HG02970 (cell line): ENCODE results near the gene PDE3B.
"Not testable (repeated sequence)": the region's sequence is repeated elsewhere in the genome, so short reads cannot be mapped to it uniquely, and the experiment has no call there.

Source experiments
- ATAC-seq: cut with Tn5 transposase; IDR thresholded peaks from one replicate; pipeline ENCODE4 v1.9.1; 2021; ENCODE audit warnings: mild to moderate bottlenecking, moderate library complexity, moderate number of reproducible peaks; ENCODE audit not compliant: unreplicated experiment, low FRiP score

PDE3B gene

GRCh38 chr11:14638561-14638960 is 5.0 kb upstream of the PDE3B start:
- no peak for ATAC-seq

GRCh38 chr11:14641801-14642200 is 1.8 kb upstream of the PDE3B start:
- ATAC-seq: no peak

DNA sequence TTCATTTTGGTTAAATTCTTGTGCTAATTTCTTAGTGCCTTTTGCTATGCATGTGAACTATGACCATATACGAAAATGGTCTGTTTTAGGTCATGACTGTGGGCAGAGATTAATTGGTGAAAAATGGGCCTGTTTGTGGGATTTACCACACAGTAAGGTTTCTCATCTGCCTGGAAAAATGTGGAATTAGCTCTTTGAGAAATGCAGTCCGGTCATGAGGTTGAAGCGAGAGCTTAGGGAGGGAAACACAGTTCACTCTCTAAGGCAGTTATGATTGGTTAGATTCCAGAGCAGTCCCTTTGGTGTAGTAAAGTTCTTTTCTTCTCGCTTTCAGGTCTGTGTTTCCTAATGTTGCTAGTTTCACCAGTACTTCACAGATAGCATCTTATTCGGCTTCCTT is 1.2 kb upstream of the PDE3B start:
- ATAC-seq: no peak

- peak; percentile 4 for ATAC-seq
These were observed 519 bp upstream of the PDE3B start for GRCh38 chr11:14642873-14643696.

DNA sequence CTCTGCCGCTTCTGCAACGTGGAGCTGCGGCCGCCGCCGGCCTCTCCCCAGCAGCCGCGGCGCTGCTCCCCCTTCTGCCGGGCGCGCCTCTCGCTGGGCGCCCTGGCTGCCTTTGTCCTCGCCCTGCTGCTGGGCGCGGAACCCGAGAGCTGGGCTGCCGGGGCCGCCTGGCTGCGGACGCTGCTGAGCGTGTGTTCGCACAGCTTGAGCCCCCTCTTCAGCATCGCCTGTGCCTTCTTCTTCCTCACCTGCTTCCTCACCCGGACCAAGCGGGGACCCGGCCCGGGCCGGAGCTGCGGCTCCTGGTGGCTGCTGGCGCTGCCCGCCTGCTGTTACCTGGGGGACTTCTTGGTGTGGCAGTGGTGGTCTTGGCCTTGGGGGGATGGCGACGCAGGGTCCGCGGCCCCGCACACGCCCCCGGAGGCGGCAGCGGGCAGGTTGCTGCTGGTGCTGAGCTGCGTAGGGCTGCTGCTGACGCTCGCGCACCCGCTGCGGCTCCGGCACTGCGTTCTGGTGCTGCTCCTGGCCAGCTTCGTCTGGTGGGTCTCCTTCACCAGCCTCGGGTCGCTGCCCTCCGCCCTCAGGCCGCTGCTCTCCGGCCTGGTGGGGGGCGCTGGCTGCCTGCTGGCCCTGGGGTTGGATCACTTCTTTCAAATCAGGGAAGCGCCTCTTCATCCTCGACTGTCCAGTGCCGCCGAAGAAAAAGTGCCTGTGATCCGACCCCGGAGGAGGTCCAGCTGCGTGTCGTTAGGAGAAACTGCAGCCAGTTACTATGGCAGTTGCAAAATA is 816 bp downstream of the PDE3B start:
- peak; percentile 52 for ATAC-seq

DNA sequence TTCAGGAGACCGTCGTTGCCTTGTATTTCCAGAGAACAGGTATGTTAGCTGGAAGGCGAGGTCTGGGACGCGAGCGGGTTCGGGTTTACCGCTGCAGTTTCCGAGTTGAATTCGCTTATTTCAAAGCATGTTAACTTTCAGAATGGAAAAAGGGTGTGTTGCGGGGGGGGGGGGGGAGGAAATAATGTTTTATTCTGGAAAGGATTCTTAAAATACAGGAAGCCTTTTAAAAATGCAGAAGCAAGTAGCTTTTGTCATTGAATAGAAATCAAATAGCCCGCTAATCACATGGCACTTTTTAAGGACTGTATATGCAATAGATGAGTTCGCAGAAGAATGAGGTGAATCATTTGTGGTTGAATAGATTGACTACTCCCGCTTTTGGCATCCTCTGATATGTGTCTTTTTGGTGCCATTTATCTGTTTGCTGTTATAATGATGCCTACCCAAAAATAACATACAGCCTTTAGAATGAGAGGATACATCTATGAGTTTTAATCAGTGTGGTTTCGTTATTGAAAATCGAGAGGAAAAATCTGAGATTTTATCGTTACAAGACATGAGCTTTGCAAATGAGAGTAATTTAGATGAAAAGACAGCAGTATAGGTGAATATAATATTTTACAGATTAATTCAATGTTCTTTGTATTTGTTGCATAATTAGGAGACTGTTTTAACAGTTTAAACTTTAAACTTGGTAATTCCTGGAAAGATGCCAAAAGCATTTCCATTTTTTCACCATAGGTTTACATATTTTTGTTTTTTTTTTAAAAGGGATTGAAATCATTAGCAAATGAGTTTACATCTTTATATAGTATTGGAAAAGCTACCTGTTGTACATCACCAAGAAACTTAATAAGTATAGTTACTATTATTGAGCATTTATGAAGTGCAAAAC is 1.7 kb downstream of the PDE3B start:
- no peak for ATAC-seq

DNA sequence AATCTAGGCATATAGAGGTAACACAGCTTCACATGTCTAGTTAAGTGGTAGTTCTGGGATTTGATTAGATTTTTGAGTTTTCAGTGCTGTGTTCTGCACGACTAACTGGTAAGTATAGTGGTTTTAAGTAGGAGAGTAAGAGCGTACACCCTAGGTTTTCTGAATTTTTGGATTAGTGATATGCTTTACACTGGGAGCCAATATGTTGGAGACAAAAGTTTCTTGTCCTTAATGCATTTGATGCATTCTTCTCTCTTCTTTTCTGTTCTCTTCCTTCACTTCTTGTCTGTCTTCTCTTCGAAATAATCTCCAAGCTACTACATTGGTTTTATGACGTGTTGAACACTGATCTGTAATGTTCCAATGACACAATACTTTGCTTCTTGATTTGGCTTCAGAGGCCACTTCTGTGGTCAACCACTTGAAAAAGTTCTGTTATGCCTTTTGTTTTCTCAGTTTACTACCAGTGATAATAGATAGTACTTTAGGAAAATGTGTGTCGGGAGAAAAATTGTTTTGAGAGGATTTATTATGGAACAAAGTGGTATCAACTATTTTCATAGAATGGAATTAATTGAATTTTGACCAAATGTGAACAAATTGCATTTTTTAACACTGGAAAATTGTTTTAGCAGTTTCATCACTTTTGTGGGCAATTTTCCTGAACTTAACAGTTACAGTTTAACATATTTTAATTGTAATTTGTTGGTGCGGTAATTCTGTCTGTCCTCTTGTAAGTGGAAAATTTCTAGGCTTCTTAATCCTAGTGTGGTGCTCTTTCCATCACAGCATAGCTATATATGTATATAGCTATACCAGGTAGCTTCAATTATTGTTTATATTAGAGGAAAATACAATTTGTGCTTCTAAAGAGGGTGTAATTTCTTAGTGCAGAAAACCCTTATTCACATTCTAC is 2.6 kb downstream of the PDE3B start:
- no peak for ATAC-seq

GRCh38 chr11:14650064-14650463 is 6.5 kb downstream of the PDE3B start:
- no peak for ATAC-seq

DNA sequence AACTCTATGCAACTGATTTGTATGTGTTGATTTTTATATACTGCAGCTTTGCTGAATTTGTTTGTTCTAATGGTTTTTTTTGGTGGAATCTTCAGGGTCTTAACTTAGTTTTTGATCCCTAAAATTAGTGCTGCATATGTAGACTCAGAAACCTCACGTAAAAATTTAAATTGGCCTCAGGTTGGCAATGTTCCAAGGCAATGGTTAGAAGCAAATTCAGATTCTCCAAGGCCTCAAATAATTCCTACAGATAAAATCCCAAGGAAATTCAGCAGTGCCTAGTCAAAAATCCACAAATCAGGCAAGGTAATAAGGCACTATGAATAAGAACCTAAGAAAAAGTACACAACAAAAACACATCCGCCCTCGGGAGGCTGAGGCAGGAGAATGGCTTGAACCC is 9.5 kb downstream of the PDE3B start:
- ATAC-seq: no peak

- no peak for ATAC-seq
These were observed 11.8 kb downstream of the PDE3B start for GRCh38 chr11:14655435-14655834.

- no peak for ATAC-seq
These were observed 13.2 kb downstream of the PDE3B start for GRCh38 chr11:14656536-14657457.

DNA sequence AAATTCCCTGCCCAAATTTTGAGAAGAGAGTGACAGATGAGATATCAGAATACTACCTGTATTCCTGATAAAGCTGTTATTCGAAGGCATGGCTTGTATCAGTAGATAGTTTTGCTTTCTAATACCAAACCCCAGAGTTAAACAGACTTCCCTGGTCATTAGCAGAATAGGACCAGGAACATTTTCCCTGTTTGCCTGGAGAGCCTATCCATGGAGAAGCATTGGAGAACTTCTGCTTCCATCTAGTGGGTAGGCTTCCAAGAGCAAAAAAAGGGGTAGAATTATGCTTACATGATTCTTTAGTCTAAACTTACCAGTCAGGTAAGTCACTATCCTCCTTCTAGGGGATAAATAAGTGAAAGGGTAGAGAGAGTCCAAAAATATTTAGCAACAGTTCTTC is 14.2 kb downstream of the PDE3B start:
- ATAC-seq: no peak

GRCh38 chr11:14664926-14665325 is 21.3 kb downstream of the PDE3B start:
- ATAC-seq: not testable (repeated sequence)

- not testable (repeated sequence) for ATAC-seq
These were observed 23.7 kb downstream of the PDE3B start for GRCh38 chr11:14667329-14667728.

- ATAC-seq: no peak
These were observed 25.2 kb downstream of the PDE3B start for GRCh38 chr11:14668731-14669301.

DNA sequence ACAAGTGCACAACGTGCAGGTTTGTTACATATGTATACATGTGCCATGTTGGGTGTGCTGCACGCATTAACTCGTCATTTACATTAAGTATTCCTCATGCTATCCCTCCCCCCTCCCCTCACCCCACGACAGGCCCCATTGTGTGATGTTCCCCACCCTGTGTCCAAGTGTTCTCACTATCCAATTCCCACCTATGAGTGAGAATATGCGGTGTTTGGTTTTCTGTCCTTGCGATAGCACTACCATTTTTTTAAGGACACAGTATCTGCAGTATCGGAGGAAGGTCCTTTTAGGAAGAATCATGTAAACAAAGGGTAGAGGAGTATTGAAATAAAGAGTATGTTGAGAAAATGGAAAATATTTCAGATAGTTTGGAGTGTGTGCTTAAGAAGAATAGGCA is 25.9 kb downstream of the PDE3B start:
- ATAC-seq: no peak

- ATAC-seq: no peak
These were observed 26.4 kb downstream of the PDE3B start for GRCh38 chr11:14669958-14670357.

- ATAC-seq: no peak
These were observed 29.0 kb downstream of the PDE3B start for GRCh38 chr11:14672635-14673034.
